Vein endothelial cell (primary cell): Measurements from ENCODE around the gene SARM1. TPM values are rescaled to one million over a fixed set of nuclear protein-coding genes. Genes with fewer than 3 reads are reported as not detected.

ENCODE experiments used
- total RNA-seq: library from RNA; depleted of rRNA; stranded (reverse); fragments of >200 nt; gene quantifications from 2 replicates; pipeline ENCODE4 v1.2.3, GENCODE V29; 2012

Gene SARM1
- 4.2 and 6.2 TPM in 2 replicates for total RNA-seq

GRCh38 chr17:28371245-28372202, at the start of gene SARM1:
SARM1 (plus strand) TSS chr17:28371694; CDS start chr17:28372033, 339 bp downstream.

GRCh38 chr17:28335201-28335958, 36.1 kb upstream of the SARM1 start, which contains the start of the genes IFT20 and TNFAIP1:
IFT20 (minus strand) TSS chr17:28335472; CDS start chr17:28331985, 3,487 bp downstream.
TNFAIP1 (plus strand) TSS chr17:28335761; CDS start chr17:28339522, 3,761 bp downstream.

GRCh38 chr17:28357061-28357900, 14.2 kb upstream of the SARM1 start, which contains the start of gene POLDIP2:
POLDIP2 (minus strand) TSS chr17:28357527; CDS start chr17:28357448, 79 bp downstream.

GRCh38 chr17:28364665-28365363, 6.7 kb upstream of the SARM1 start, which contains the start of gene SEBOX:
SEBOX (minus strand) TSS chr17:28365199; CDS start chr17:28365151, 48 bp downstream.

GRCh38 chr17:28370035-28370743, 1.3 kb upstream of the SARM1 start, which contains the start of gene VTN:
VTN (minus strand) TSS chr17:28370307; CDS start chr17:28370203, 104 bp downstream.

GRCh38 chr17:28405632-28406472, 34.4 kb downstream of the SARM1 start, which contains the start of gene SLC46A1:
SLC46A1 (minus strand) TSS chr17:28406212; CDS start chr17:28406114, 98 bp downstream.

Other genes starting within 250 kb of the SARM1 start
- 16.7 and 26.8 TPM in 2 replicates for gene TMEM97, start 52.5 kb upstream of the SARM1 start, total RNA-seq
- 40.3 and 50.6 TPM in 2 replicates for gene IFT20, start 36.2 kb upstream of the SARM1 start, total RNA-seq
- 90.0 and 99.9 TPM in 2 replicates for gene TNFAIP1, start 35.9 kb upstream of the SARM1 start, total RNA-seq
- gene POLDIP2, start 14.2 kb upstream of the SARM1 start, total RNA-seq, result 90.8 and 92.3 TPM in 2 replicates
- gene SEBOX, start 6.5 kb upstream of the SARM1 start, total RNA-seq, result not detected in 2 replicates
- gene VTN, start 1.4 kb upstream of the SARM1 start, total RNA-seq, result 0.10 TPM in 1 of 2 replicates, not detected in the other
- gene SLC46A1, start 34.5 kb downstream of the SARM1 start, total RNA-seq, result 1.3 and 2.5 TPM in 2 replicates
- not detected in 2 replicates for gene SLC13A2, start 102.0 kb downstream of the SARM1 start, total RNA-seq
- gene FOXN1, start 134.7 kb downstream of the SARM1 start, total RNA-seq, result not detected in 2 replicates
- gene UNC119, start 180.9 kb downstream of the SARM1 start, total RNA-seq, result 23.1 and 27.1 TPM in 2 replicates
- gene PIGS, start 199.8 kb downstream of the SARM1 start, total RNA-seq, result 56.3 and 63.7 TPM in 2 replicates
- gene ALDOC, start 205.2 kb downstream of the SARM1 start, total RNA-seq, result 12.4 and 22.5 TPM in 2 replicates
- 20.9 and 31.7 TPM in 2 replicates for gene SPAG5, start 227.3 kb downstream of the SARM1 start, total RNA-seq
- gene RSKR, start 242.5 kb downstream of the SARM1 start, total RNA-seq, result 4.2 and 8.7 TPM in 2 replicates